ENCODE data around the gene TGFBR1. TPM values are rescaled to one million over a fixed set of nuclear protein-coding genes. Genes with fewer than 3 reads are reported as not detected.

The TGFBR1 gene
- total and polyA plus RNA-seq, 2 donors (not counting 3 experiments of a cell fraction or from before 2014, with no cell fraction given), result 5.8 to 18.6 TPM

DNA sequence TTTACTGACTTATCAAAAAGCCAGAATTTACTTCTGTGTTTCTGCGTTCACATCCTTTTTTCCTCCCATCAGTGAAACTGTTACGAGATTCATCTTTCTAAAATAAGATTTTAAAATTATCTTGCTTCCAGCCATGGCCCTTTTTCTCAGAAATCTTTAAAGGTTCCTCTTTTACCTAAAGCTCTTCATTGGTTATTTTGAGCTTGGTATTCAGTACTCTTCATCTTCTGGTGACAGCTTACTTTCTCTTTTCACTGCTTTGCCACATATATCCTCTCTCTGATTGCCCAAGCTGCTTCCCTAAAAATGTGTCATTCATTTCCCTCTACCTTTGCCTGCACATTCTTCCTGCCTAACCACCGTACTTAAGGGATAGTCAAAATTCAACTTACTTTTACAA is 32.3 kb downstream of the TGFBR1 start:
- ChIA-PET CTCF (no interaction called here), POLR2A (no interaction called here)
- Histone ChIP-seq H3K27ac (ENCODE audit: insufficient read depth, low read depth, low read length) (no peak overlapping the region), H3K9me3 (replicated peaks; ENCODE audit: control insufficient read depth, insufficient read depth, low read length) (no peaks in the 10 kb centered on the region), H3K9me1 (replicated peaks; ENCODE audit: control insufficient read depth, extremely low read depth, insufficient read depth, low read length) (no peaks in the 10 kb centered on the region), H3K27me3 (ENCODE audit: control insufficient read depth in 2 of 2, insufficient read depth in 2 of 2, low read length in 2 of 2) (no peaks in the 10 kb centered on the region), H3K79me2 (ENCODE audit: control insufficient read depth, insufficient read depth, low read length) (no peaks in the 10 kb centered on the region), H2AFZ (ENCODE audit: low read depth, low read length) (no peak overlapping the region), H3K36me3 (ENCODE audit: control insufficient read depth in 2 of 2, extremely low read depth in 1 of 2, insufficient read depth in 2 of 2, low read length in 2 of 2) (no peaks in the 10 kb centered on the region), H3K4me1 (ENCODE audit: control insufficient read depth, extremely low read depth, insufficient read depth, low read length) (no peaks in the 10 kb centered on the region), H3K4me2 (ENCODE audit: insufficient read depth, low read length) (no peak overlapping the region), H4K20me1 (replicated peaks; ENCODE audit: control insufficient read depth, extremely low read depth, insufficient read depth, low read length) (no peaks in the 10 kb centered on the region), H3K9ac (replicated peaks; ENCODE audit: extremely low read depth, insufficient read depth, low read length) (no peak overlapping the region), H3K4me3 (replicated peaks in 1 of 3; ENCODE audit: insufficient read depth in 1 of 3, low read depth in 1 of 3, low read length in 3 of 3) (no peak overlapping the region)
- no TSS peak for BruUV-seq (replicated peaks)
- DNase-seq (ENCODE audit: low read depth, low spot score) (no peak), FAIRE-seq (no peak)
- intact Hi-C loops (cut with micrococcal nuclease) (no loop called here), dilution Hi-C loops (cut with MboI; ENCODE audit: extremely low pct_ligation_motif_present, low sequenced_read_pairs) (no loop called here)
- TF ChIP-seq EZH2 (IDR thresholded peaks at IDR 0.05; ENCODE audit: borderline replicate concordance, low read depth, low read length, severe bottlenecking) (no peak), MYC (IDR thresholded peaks at IDR 0.05; ENCODE audit: low read depth, low read length) (no peak), GATA2 (IDR thresholded peaks at IDR 0.05; ENCODE audit: insufficient read depth, insufficient read length, low read depth, low read length) (no peak), POLR2A (IDR thresholded peaks at IDR 0.05; ENCODE audit: low read depth, low read length) (no peak), JUN (IDR thresholded peaks at IDR 0.05; ENCODE audit: borderline replicate concordance, insufficient read depth, insufficient read length, low read depth) (no peak)
- TF ChIP-seq, protein P1, sequence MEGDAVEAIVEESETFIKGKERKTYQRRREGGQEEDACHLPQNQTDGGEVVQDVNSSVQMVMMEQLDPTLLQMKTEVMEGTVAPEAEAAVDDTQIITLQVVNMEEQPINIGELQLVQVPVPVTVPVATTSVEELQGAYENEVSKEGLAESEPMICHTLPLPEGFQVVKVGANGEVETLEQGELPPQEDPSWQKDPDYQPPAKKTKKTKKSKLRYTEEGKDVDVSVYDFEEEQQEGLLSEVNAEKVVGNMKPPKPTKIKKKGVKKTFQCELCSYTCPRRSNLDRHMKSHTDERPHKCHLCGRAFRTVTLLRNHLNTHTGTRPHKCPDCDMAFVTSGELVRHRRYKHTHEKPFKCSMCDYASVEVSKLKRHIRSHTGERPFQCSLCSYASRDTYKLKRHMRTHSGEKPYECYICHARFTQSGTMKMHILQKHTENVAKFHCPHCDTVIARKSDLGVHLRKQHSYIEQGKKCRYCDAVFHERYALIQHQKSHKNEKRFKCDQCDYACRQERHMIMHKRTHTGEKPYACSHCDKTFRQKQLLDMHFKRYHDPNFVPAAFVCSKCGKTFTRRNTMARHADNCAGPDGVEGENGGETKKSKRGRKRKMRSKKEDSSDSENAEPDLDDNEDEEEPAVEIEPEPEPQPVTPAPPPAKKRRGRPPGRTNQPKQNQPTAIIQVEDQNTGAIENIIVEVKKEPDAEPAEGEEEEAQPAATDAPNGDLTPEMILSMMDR (IDR thresholded peaks at IDR 0.05; ENCODE audit: extremely low read depth in 1 of 2, insufficient read depth in 1 of 2, low read depth in 1 of 2, low read length in 2 of 2), result no peak

DNA sequence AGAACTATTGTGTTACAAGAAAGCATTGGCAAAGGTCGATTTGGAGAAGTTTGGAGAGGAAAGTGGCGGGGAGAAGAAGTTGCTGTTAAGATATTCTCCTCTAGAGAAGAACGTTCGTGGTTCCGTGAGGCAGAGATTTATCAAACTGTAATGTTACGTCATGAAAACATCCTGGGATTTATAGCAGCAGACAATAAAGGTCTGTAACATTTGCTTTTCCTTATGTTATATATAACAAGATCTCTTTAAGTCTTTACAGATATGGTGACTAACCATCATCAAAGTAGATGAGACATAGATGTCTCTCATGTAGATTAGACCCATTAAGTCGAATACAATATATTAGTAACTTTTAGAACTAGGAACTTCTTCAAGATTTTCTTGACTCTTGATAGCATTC is 33.0 kb downstream of the TGFBR1 start:
- FAIRE-seq, result no peak
- dilution Hi-C loops (cut with MboI; ENCODE audit: extremely low pct_ligation_motif_present, low sequenced_read_pairs) (no loop called here), intact Hi-C loops (cut with micrococcal nuclease) (no loop called here)
- ChIA-PET CTCF (interaction anchor here (0.7 to 1.8 kb wide), 5 partner anchors 10 to 290 kb away, joined by 3 to 7 read pairs (median 5); partner anchors contain the start of gene TGFBR1), POLR2A (no interaction called here)
- no peak for DNase-seq (ENCODE audit: low read depth, low spot score)
- Histone ChIP-seq H3K79me2 (ENCODE audit: control insufficient read depth, insufficient read depth, low read length) (no peaks in the 10 kb centered on the region), H2AFZ (ENCODE audit: low read depth, low read length) (no peak overlapping the region), H3K4me3 (replicated peaks in 1 of 3; ENCODE audit: insufficient read depth in 1 of 3, low read depth in 1 of 3, low read length in 3 of 3) (no peak overlapping the region), H3K4me1 (ENCODE audit: control insufficient read depth, extremely low read depth, insufficient read depth, low read length) (no peaks in the 10 kb centered on the region), H3K9ac (replicated peaks; ENCODE audit: extremely low read depth, insufficient read depth, low read length) (no peak overlapping the region), H3K4me2 (ENCODE audit: insufficient read depth, low read length) (no peak overlapping the region), H3K27ac (ENCODE audit: insufficient read depth, low read depth, low read length) (no peak overlapping the region), H3K27me3 (ENCODE audit: control insufficient read depth in 2 of 2, insufficient read depth in 2 of 2, low read length in 2 of 2) (no peaks in the 10 kb centered on the region), H3K9me1 (replicated peaks; ENCODE audit: control insufficient read depth, extremely low read depth, insufficient read depth, low read length) (no peaks in the 10 kb centered on the region), H3K9me3 (replicated peaks; ENCODE audit: control insufficient read depth, insufficient read depth, low read length) (no peaks in the 10 kb centered on the region), H3K36me3 (ENCODE audit: control insufficient read depth in 2 of 2, extremely low read depth in 1 of 2, insufficient read depth in 2 of 2, low read length in 2 of 2) (no peaks in the 10 kb centered on the region), H4K20me1 (replicated peaks; ENCODE audit: control insufficient read depth, extremely low read depth, insufficient read depth, low read length) (no peaks in the 10 kb centered on the region)
- TF ChIP-seq, protein P1 (IDR thresholded peaks at IDR 0.05; ENCODE audit: extremely low read depth in 1 of 2, insufficient read depth in 1 of 2, low read depth in 1 of 2, low read length in 2 of 2), result no peak
- no peak for TF ChIP-seq POLR2AphosphoS5 (IDR thresholded peaks at IDR 0.05; ENCODE audit: insufficient read depth, low read depth, low read length)
- TF ChIP-seq POLR2A (IDR thresholded peaks at IDR 0.05; ENCODE audit: low read depth, low read length), result no peak
- no peak for TF ChIP-seq FOS (IDR thresholded peaks at IDR 0.05; ENCODE audit: borderline replicate concordance, insufficient read depth, low read length)
- no peak for TF ChIP-seq JUN (IDR thresholded peaks at IDR 0.05; ENCODE audit: borderline replicate concordance, insufficient read depth, insufficient read length, low read depth)
- TF ChIP-seq, protein P2, sequence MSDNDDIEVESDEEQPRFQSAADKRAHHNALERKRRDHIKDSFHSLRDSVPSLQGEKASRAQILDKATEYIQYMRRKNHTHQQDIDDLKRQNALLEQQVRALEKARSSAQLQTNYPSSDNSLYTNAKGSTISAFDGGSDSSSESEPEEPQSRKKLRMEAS (IDR thresholded peaks at IDR 0.05; ENCODE audit: insufficient read depth, insufficient read length), result no peak
- TF ChIP-seq EZH2 (IDR thresholded peaks at IDR 0.05; ENCODE audit: borderline replicate concordance, low read depth, low read length, severe bottlenecking), result no peak
- TF ChIP-seq MYC (IDR thresholded peaks at IDR 0.05; ENCODE audit: low read depth, low read length), result no peak
- no peak for TF ChIP-seq GATA2 (IDR thresholded peaks at IDR 0.05; ENCODE audit: insufficient read depth, insufficient read length, low read depth, low read length)
- BruUV-seq (replicated peaks), result no TSS peak
